Left lobe of liver (tissue), 2 donors: Measurements from ENCODE around the gene ROR2. TPM values are rescaled to one million over a fixed set of nuclear protein-coding genes. Genes with fewer than 3 reads are reported as not detected.

Experiments
- ATAC-seq: fragments of 200-7000 bp; cut with Tn5 transposase; one replicate; pipeline ENCODE4 v1.9.1; 2020; ENCODE audit warnings: mild to moderate bottlenecking, moderate library complexity
- DNase-seq: peaks from one replicate; pipeline ENCODE4 v3.0.0-alpha.2; 2020; ENCODE audit warnings: low spot score
- total RNA-seq: library from RNA; stranded (reverse); gene quantifications from one replicate; pipeline ENCODE4 v1.2.1, GENCODE V29; 2021
- donor health status: DM: no; HTN: no; CAD: no; lungs with moderate emphysema.
- donor health status: DM: no; HTN: yes; CAD: no.

ROR2 gene
- total RNA-seq, 1 donor from 2014 or later = 0.15 TPM

- DNase-seq (no peak), ATAC-seq (peak; percentile 22)
Observed at GRCh38 chr9:91844190-91844589, 105.8 kb downstream of the ROR2 start.

GRCh38 chr9:91843623-91844148 lies 106.3 kb downstream of the ROR2 start:
- ATAC-seq (peak; percentile 19), DNase-seq (no peak)

DNA sequence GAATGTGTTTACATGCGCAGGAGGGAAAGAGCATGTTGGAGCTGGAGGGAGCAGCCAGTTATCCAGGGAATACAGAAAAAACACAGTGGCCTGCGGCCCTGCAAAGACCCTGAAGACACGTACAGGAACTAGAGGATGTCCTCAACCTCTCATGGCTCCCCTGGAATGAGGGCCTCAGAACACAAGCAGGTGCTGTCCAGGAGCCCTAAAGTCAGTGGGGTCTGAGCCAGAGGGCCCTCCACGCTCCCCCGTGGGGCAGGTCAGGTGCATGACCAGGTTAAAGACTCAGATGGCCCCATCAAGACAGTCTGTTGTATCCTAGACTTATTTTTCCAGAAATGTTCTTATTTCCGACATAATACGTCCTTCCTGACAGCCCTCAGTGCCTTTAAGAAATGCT lies 106.9 kb downstream of the ROR2 start:
- DNase-seq = no peak
- no peak for ATAC-seq

GRCh38 chr9:91842358-91843049 lies 107.5 kb downstream of the ROR2 start:
- ATAC-seq = no peak
- no peak for DNase-seq

DNA sequence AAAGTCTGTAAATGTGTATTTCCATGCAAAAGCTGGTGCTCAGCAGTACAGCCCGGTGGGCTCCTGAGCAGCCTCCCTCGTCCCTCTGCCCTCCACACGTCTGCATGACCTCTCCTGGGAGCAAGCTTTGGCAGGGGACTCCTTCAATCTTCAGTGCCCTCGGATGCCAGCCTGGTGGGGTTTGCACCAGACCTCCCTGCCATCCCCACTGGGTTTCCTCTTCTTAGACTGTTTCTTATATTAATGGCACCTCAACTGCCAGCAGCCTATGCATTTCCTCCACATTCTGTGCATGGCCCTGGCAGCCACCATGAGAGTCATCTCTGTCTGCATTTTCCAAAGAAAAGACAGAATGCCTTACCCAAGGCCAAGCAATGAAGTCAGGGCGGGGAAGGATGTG lies 108.4 kb downstream of the ROR2 start:
- ATAC-seq (no peak), DNase-seq (no peak)

- no peak for ATAC-seq
- no peak for DNase-seq
Observed at GRCh38 chr9:91840882-91841281, 109.1 kb downstream of the ROR2 start.

DNA sequence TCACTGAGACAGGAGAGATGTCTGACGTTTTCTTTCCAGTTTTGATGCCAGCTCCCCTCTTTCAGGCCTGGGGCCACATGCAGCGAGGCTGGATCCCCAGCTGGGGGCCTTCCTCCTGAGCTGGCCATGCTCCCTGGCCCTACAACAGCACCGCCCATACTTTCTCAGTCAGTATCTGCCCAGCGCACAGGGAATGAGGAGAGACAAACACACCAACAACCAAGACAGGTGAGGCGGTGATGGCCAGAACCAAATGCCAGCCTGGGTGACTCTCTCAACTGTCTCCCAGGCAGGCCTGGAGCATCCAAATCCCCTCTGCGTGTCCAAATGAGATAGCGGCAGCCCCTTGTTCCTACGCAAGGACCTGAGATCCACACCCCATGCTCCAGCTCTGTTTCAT lies 109.6 kb downstream of the ROR2 start:
- no peak for DNase-seq
- ATAC-seq = no peak

GRCh38 chr9:91839926-91840465 lies 110.0 kb downstream of the ROR2 start:
- ATAC-seq (no peak), DNase-seq (no peak)

- DNase-seq = no peak
- no peak for ATAC-seq
Observed at GRCh38 chr9:91837981-91838731, 111.9 kb downstream of the ROR2 start.

GRCh38 chr9:91836515-91836914 lies 113.5 kb downstream of the ROR2 start:
- ATAC-seq = no peak
- no peak for DNase-seq

DNA sequence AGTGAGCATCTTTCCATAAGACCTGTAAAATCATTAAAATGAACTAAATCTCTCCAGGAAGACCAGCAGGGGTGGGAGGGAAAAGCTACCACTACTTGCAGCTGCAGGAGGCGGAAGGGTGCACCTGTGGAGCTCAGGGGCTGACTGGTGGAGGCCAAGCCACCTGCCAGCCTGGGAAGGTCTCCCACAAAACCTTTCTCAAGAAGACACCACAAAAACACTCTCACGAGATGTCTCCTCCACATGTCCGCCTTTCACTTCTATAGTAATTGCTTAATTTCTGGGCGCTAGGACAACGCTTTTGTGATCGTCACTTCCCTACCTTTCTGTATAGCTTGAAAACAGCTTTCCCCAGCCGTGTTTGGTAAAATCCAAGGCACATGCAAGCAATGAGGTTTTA lies 114.4 kb downstream of the ROR2 start:
- ATAC-seq = no peak
- no peak for DNase-seq

GRCh38 chr9:91835216-91835615 lies 114.8 kb downstream of the ROR2 start:
- DNase-seq = no peak
- no peak for ATAC-seq

GRCh38 chr9:91834740-91835139 lies 115.3 kb downstream of the ROR2 start:
- ATAC-seq (no peak), DNase-seq (no peak)

- ATAC-seq (no peak), DNase-seq (no peak)
Observed at GRCh38 chr9:91833878-91834255, 116.2 kb downstream of the ROR2 start.

DNA sequence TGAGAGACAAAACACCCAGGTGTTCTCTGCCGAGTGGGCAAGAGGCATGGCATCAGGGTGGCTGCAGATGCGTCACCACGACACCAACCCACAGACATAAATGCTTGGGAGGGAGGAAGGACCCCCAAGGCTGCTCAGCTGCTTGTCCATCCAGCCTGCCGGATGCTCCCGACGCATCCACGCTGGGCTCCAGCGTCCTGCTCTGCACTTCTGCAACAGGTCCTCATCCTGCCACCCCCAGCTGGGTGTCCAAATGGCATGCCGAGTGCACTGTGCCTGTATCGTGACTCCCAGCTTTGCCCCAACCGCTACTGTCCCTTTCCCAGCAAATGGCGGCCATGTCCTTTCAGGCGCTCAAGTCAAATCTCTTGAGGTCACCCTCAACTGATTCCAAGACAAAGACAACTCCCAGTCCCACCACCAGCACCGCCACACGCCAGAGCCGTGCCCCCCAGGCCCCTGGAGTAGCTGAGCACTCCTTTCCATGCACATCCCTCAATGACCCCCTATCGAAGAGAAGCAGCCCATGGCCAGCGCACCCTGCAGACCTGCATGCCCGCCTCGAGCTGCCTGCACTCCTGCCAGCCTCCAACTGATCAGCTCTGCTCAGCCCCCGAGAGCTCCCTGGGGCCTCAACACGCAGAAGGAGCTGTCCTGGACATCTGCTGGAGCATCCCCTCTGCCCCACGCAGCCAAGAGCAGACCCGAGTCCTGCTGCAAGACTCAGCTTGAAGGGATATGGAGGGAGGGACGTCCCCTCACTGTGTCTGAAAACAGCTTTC lies 116.7 kb downstream of the ROR2 start:
- ATAC-seq = no peak
- no peak for DNase-seq

DNA sequence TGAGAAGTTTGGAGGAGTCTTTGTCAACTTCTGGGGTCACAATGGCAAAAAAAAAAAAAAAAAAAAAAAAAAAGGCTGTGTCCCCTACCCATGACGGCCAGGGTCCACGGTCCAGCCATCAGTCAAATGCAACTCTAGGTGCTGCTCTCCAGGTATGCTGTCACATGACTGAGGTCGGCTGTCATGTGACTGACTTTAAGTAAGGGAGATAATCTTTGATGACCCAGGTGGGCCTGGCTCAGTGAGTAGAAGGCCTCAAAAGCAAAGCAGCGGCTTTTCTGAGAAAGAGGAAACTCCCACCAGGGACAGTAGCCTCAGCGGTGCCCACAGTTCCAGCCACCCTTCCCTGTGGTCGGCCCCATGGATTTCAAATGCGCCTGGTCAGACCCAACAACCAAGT lies 117.7 kb downstream of the ROR2 start:
- no peak for ATAC-seq
- no peak for DNase-seq

DNA sequence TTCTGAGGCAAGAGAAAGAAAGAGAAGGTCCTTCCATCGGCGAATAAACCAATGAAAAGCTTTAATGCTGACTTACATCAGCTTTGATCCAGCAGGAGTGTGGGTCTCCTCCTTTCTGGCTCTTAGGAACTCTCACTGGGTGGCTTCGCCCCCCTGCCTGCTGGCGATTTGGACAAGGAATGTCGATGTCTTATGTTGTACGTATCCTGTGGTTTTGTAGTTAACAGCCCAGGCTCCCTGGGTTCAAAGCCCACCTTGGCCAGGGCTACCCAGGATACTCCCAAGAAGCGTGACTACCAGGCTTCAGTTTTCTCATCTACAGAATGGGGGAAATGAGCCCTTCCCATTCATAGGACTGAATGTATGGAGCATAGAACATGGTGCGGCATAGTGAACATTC lies 124.2 kb downstream of the ROR2 start:
- DNase-seq = no peak
- no peak for ATAC-seq

DNA sequence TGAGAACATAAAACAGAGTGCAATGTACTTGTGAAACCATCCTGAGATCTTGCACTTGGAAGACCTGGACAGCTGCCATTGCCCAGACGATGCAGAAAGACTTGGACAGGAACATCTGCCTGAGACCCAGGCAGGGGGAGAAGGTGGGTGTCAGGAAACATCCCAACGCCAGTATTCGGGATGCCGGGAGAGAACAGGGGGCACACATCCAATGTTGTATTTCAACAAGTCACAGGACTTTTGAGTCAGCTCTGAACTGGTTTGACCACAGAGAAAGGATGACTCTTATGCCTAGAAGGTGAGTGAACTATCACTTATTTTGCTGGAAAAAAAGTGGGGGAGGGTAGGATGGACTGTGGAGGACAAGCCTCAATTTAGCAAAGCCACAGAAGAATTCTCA lies 124.6 kb downstream of the ROR2 start:
- ATAC-seq (no peak), DNase-seq (no peak)

DNA sequence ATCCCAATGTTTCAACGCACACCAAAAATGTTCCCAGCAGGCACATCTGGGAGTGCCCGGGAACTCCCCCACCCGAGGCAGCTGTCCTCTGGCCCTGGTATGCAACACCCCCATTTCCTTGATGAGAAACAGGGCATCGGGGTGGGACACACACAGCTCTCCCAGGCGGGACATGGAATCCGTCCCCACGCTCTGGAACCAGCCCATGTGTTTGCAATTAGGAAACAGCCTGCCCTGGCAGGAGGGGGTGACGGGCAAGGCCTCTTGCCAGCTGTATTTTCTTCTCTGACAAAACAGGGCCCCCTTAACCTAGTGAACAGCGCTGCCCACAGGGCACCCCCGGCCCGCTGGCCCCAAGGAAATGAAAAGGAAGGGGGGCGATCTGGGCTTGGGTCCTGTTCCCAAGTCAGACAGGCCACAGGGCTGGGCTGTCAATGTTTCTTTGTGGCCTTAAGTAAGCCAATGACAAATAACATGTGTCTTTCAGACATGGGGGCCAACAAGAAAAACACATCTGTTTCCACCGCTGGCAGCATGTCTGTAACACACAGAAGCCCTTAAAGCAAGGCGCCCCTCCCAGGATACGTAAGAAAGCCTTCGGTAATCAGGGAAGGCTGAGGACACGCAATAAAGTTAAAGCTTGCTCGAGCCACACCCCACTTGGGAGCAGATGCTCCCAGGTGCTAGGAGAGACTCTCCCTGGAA lies 125.3 kb downstream of the ROR2 start:
- ATAC-seq = no peak
- DNase-seq = no peak

DNA sequence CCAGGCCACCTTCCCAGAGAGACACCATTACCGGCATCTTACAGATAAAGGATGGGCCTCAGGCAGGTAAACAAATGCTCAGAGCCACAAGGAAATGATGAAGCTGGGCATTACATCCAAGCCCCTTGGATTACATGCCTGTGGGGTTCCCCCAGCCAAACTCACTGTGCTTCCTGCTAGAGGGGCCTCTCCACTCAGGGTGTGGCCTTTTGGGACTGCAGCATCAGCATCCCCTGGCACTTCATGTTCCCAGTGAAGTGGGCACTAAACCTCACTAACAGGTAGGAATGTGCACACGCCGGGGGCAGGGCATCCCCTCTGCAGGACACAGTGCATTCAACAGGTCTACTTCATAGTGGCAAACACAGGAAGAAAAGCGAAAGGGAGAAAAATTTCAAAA lies 125.9 kb downstream of the ROR2 start:
- DNase-seq (no peak), ATAC-seq (no peak)
